HG02759 (cell line): ENCODE data around the gene ENTPD7.
"Not testable (repeated sequence)": the region's sequence is repeated elsewhere in the genome, so short reads cannot be mapped to it uniquely, and the experiment has no call there.

Experiments used
- ATAC-seq: cut with Tn5 transposase; IDR thresholded peaks from one replicate; pipeline ENCODE4 v1.9.1; 2021; ENCODE audit warnings: mild to moderate bottlenecking, moderate library complexity; ENCODE audit not compliant: unreplicated experiment

The ENTPD7 gene

GRCh38 chr10:99659031-99659867 is at the start of gene ENTPD7:
Gene ENTPD7 (plus strand): TSS chr10:99659509. CDS start chr10:99659957, 448 bp downstream.
- peak; percentile 100 for ATAC-seq

DNA sequence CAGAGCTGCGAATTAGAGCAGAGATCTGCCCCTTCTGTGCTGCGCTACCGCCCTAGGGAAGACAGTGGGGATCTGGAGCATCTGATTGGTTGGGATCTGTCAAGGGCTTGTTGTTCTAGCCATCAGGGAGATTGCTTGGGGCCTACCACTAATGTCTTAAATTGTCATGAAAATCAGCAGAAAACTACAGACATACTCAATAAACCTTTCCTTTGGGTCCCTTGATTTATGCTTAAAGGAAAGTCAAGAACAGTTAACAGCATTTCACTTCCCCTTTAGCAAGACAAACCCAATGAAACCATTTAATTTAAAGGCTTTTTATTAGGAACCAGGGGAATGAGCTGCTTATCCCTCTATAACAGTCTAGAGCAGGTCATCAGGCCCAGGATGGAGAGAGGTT is 49.1 kb upstream of the ENTPD7 start:
- ATAC-seq, result no peak

DNA sequence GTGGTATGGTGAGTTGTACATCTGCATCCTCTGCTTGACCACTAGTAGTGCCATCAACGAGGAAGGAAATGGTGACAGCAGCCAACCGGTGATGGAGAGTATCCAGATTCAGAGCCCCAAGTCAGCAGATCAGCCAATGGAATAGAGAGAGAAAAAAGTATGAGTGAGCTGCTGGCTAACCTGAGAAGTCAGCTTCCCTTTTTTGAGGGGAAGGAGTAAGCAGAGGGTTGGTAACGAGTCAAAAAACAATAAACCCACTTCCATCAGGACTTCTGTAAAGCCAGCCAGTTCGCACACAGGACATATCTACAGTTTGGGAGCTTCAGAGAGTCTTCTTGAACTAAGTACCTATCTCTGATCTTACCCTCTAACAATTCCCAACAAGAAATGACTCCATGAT is 48.0 kb upstream of the ENTPD7 start:
- ATAC-seq, result no peak

GRCh38 chr10:99612167-99612831 is 47.0 kb upstream of the ENTPD7 start:
- no peak for ATAC-seq

GRCh38 chr10:99615426-99615825 is 43.9 kb upstream of the ENTPD7 start:
- no peak for ATAC-seq

- no peak for ATAC-seq
These were observed 41.6 kb upstream of the ENTPD7 start for GRCh38 chr10:99617696-99618095.

- ATAC-seq, result no peak
These were observed 40.1 kb upstream of the ENTPD7 start for GRCh38 chr10:99619090-99619800.

DNA sequence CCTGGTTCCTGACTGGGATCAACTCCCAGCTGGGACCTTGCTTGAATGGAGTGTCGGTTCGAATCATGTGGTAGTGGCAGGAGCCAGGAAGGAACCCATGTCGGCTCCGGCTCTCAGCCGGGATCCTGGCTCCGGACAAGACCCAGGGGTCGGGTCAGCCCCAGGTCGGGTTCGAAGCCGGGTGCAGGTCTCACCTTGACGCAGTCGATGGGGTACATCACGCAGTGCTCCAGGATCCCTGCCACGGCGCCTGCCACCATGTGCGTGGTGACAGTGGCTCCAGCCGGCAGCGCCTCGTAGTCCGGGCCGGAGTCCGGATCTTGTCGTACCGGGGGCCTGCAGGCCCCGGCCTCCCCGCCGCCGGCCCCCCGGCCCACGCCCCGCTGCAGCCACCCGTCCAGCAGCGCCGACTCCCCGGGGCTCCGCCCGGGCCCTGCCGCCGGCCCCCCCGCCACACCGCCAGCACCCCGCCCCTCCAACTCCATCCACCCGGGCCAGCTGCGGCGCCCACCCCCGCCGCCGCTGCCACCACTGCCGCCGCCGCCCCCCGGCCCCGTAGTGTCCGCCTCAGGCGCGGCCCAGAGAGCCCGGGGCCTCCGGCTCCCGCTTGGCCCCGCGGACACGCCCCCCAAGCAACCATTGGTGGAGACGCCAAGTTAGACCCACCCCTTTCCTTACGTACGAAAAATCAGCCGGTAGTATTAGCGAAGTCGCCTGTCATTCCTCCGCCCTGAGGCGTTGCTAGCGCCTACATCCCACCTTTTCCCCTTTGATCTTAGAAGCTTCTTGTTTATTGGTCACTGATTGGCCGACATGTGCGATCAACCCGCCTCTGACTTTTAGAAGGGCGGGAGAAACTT is 39.2 kb upstream of the ENTPD7 start, which contains the start of gene SLC25A28:
SLC25A28 (minus strand) TSS at position 589 of the 860 bp plus-strand sequence; CDS start at position 485, 104 bp downstream.
- peak; percentile 0 for ATAC-seq

DNA sequence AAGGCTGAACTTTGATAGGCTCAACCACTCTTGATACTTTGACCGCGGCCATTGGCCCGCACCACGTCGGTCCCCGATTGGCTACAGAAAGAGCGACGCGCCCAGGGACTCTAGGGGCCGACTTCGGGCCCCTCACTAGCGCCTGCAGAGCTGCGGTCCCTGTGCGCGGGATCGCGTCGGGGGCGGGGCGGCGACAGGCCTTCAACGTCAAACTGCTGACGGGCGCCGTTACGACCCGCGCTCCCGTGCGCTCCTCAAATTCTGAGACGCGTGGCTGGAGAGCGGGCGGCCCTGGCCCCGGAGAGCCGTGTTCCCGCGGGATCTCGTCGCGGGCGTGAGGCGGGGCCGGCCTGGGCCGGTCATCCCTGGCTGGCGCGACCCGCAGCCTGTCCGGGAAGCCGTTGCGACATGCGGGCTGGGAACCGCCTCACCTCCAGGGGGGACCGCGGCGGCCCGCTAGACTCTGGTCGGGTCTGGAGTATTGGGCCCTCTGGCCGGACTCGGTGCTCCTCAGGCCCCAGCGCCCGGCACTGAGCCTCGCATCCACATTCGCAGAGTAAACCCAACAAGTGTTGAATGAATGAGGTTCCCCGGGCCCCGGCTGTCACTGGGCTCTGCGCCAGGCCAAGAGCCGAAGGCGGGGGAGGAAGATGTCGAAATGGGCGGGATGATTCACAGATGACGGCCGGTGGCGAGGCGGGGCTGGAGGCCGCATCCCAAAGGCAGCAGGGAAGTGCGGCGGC is 38.4 kb upstream of the ENTPD7 start:
- peak; percentile 90 for ATAC-seq

- ATAC-seq, result no peak
These were observed 37.7 kb upstream of the ENTPD7 start for GRCh38 chr10:99621454-99622251.

GRCh38 chr10:99623919-99624318 is 35.4 kb upstream of the ENTPD7 start:
- no peak for ATAC-seq

DNA sequence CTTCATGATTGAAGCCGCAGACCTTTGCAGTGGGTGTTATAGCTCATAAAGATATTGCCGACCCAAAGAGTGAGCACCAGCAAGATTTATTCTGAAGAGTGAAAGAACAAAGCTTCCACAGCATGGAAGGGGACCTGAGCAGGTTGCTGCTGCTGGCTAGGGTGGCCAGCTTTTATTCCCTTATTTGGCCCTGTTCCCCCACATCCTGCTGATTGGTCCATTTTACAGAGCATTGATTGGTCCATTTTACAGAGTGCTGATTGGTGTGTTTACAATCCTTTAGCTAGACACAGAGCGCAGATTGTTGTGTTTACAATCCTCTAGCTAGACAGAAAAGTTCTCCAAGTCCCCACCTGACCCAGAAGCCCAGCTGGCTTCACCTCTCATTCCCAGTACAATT is 34.2 kb upstream of the ENTPD7 start:
- not testable (repeated sequence) for ATAC-seq

DNA sequence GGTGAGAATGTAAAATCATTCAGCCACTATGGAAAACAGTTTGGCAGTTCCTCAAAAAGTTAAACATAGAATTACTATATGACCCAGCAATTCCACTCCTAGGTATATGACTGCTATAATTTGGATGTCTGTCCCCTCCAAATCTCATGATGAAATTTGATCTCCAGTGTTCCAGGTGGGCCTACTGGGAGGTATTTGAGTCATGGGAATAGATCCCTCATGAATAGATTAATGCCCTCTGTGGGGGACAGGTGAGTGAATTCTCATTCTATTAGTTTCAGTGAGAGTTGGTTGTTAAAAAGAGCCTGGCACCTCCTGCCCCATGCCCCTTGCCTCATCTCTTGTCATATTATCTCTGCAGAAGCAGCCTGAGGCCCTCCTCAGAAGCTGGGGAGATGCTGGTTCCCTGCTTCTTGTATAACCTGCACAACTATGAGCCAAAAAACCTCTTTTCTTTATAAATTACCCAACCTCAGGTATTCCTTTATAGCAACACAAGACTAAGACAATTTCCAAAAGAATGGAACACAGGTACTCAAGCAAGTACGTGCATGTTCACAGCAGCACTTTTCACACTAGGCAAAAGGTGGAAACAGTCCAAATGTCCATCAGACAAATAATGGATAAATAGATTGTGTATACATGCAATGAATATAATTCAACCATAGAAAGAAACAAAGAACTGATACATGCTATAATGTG is 30.2 kb upstream of the ENTPD7 start:
- ATAC-seq, result no peak

DNA sequence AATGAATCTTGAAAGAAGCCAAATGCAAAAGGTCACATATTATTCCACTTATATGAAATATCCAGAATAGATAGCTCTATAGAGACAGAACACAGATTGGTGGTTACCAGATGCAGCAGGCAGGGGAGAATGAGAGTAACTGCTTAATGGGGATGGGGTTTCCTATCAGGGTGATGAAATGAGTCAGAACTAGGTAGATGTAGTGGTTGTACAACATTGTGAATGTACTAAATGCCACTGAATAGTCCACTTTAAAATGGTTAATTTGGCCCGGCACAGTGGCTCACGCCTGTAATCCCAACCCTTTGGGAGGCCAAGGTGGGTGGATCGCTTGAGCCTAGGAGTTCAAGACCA is 29.7 kb upstream of the ENTPD7 start:
- ATAC-seq, result no peak

- ATAC-seq, result no peak
These were observed 28.9 kb upstream of the ENTPD7 start for GRCh38 chr10:99630433-99630832.

GRCh38 chr10:99630991-99631390 is 28.3 kb upstream of the ENTPD7 start:
- no peak for ATAC-seq

DNA sequence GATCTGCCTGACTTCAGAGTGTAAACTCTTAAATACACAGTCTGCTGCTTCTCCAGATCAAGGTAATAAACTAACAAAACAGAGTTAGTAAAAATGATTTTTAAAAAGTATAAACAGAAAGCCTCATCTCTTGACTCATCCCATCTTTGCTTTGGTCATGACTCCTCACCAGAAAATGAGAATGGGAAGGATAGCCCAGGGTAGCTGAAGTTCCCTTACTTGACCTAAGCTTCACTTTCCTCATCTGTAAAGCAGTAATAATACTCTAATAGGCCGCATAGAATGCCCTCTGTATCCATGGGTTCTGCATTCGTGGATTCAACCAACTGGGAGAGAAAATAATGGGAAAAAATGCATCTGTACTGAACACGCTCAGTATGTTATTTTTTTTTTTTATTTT is 27.8 kb upstream of the ENTPD7 start:
- no peak for ATAC-seq

GRCh38 chr10:99633832-99634231 is 25.5 kb upstream of the ENTPD7 start:
- ATAC-seq, result no peak
